Astrocyte (in vitro differentiated cells and primary cell): ENCODE data around the gene NUMA1. TPM values are rescaled to one million over a fixed set of nuclear protein-coding genes. Genes with fewer than 3 reads are reported as not detected.
A peak's percentile ranks its signal among the peaks of the same experiment; 100 is the strongest.

Source experiments
- DNase-seq: peaks from one replicate; pipeline ENCODE4 v3.0.0-alpha.2; 2010; ENCODE audit warnings: low read depth
- FAIRE-seq: peaks from 2 replicates; lab custom pipeline; 2011; peaks lifted over from hg19 to GRCh38; lab: Jason Lieb, UNC
- H2AFZ ChIP-seq: 2 replicates; pipeline ENCODE4 v1.6.0; 2012; ENCODE audit warnings: low read depth, low read length, inconsistent platforms
- H3K27ac ChIP-seq: 2 replicates; pipeline ENCODE4 v1.5.1; 2011; ENCODE audit warnings: low read depth, low read length, inconsistent platforms
- H3K27me3 ChIP-seq: 2 replicates; pipeline ENCODE4 v1.6.0; 2011; ENCODE audit warnings: low read length, inconsistent platforms; ENCODE audit not compliant: insufficient read depth
- H3K36me3 ChIP-seq: 2 replicates; pipeline ENCODE4 v1.5.1; 2011; ENCODE audit warnings: low read length, inconsistent platforms; ENCODE audit not compliant: insufficient read depth
- H3K4me1 ChIP-seq: 2 replicates; pipeline ENCODE4 v1.5.1; 2011; ENCODE audit warnings: low read length, inconsistent platforms; ENCODE audit not compliant: insufficient read depth
- H3K4me2 ChIP-seq: 2 replicates; pipeline ENCODE4 v1.6.0; 2012; ENCODE audit warnings: low read length, inconsistent platforms
- H3K4me3 ChIP-seq: 2 replicates; pipeline ENCODE4 v1.5.1; 2011; ENCODE audit warnings: low read depth, mild to moderate bottlenecking, low read length, inconsistent platforms; ENCODE audit not compliant: insufficient read depth
- H3K79me2 ChIP-seq: 2 replicates; pipeline ENCODE4 v1.6.0; 2012; ENCODE audit warnings: mild to moderate bottlenecking, low read length, inconsistent platforms; ENCODE audit not compliant: insufficient read depth
- H3K9ac ChIP-seq: 2 replicates; pipeline ENCODE4 v1.6.0; 2012; ENCODE audit warnings: mild to moderate bottlenecking, low read length, inconsistent platforms
- H3K9me3 ChIP-seq: 2 replicates; pipeline ENCODE4 v1.5.1; 2012; ENCODE audit warnings: low read depth, mild to moderate bottlenecking, low read length, inconsistent platforms; ENCODE audit not compliant: insufficient read depth
- H4K20me1 ChIP-seq: 2 replicates; pipeline ENCODE4 v1.6.0; 2012; ENCODE audit warnings: low read length, inconsistent platforms; ENCODE audit not compliant: insufficient read depth
- H3K27ac Mint-ChIP-seq: one replicate; pipeline ENCODE4 v1.8.0; 2021; ENCODE audit warnings: mild to moderate bottlenecking, mixed read lengths; ENCODE audit not compliant: unreplicated experiment
- H3K27me3 Mint-ChIP-seq: one replicate; pipeline ENCODE4 v1.8.0; 2021; ENCODE audit warnings: low read depth, mixed read lengths; ENCODE audit not compliant: unreplicated experiment
- H3K36me3 Mint-ChIP-seq: one replicate; pipeline ENCODE4 v1.8.0; 2021; ENCODE audit warnings: low read depth, mixed read lengths; ENCODE audit not compliant: unreplicated experiment
- H3K4me1 Mint-ChIP-seq: one replicate; pipeline ENCODE4 v1.8.0; 2021; ENCODE audit warnings: low read depth, mixed read lengths; ENCODE audit not compliant: unreplicated experiment
- H3K4me3 Mint-ChIP-seq: one replicate; pipeline ENCODE4 v1.8.0; 2021; ENCODE audit warnings: mild to moderate bottlenecking, moderate library complexity, mixed read lengths; ENCODE audit not compliant: unreplicated experiment
- H3K9me3 Mint-ChIP-seq: one replicate; pipeline ENCODE4 v1.8.0; 2021; ENCODE audit warnings: mild to moderate bottlenecking, mixed read lengths; ENCODE audit not compliant: unreplicated experiment
- EZH2 ChIP-seq: IDR thresholded peaks from 2 replicates; pipeline ENCODE4 v1.6.1; 2012; ENCODE audit warnings: mild to moderate bottlenecking, low read length, inconsistent platforms; ENCODE audit not compliant: insufficient read depth
- total RNA-seq: library from RNA; stranded (reverse); gene quantifications from 2 replicates; pipeline ENCODE4 v1.2.1, GENCODE V29; 2021
- TF ChIP-seq, protein P1 (sequence below): IDR thresholded peaks from 2 replicates; pipeline ENCODE4 v1.5.1; 2011; ENCODE audit warnings: low read depth, mild to moderate bottlenecking, inconsistent platforms, low read length, moderate library complexity; ENCODE audit not compliant: insufficient read depth

NUMA1 gene
- total RNA-seq, 1 donor from 2014 or later: 111 TPM

DNA sequence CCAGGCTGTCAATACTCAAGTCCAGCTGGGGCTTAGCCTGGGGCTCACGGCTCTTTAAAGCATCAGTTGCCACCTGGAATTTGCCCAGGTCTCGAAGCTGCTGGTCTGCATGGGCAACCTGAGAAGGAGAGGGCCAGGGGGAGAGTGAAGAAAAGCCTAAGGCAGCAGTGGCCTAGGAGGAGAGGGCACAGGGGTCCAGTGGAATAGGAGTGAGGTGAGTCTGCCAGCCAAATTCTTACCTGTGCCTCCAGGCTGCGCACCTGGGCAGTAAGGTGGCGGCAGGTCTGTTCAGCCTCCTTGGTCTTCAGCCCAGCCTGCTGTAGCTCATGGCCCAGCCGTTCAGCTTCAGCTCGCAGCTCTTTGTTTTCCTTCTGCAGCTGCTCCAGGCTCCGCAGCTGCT lies 71.6 kb downstream of the NUMA1 start:
- Histone ChIP-seq H3K27ac (no peak overlapping the region), H3K36me3 (peaks cover 66% of the 10 kb centered on the region), H3K4me1 (peaks cover 10% of the 10 kb centered on the region), H3K4me2 (no peak overlapping the region), H3K27me3 (no peaks in the 10 kb centered on the region), H2AFZ (no peak overlapping the region), H3K9me3 (no peaks in the 10 kb centered on the region), H3K9ac (no peak overlapping the region), H3K4me3 (no peak overlapping the region), H3K79me2 (peaks cover 23% of the 10 kb centered on the region), H4K20me1 (peaks cover 92% of the 10 kb centered on the region)
- FAIRE-seq: no peak
- Mint-ChIP-seq H3K27me3 (no peaks in the 10 kb centered on the region), H3K27ac (no peak overlapping the region), H3K36me3 (peaks cover 32% of the 10 kb centered on the region), H3K9me3 (no peaks in the 10 kb centered on the region), H3K4me3 (no peak overlapping the region), H3K4me1 (no peaks in the 10 kb centered on the region)
- no peak for DNase-seq
- TF ChIP-seq, protein P1, sequence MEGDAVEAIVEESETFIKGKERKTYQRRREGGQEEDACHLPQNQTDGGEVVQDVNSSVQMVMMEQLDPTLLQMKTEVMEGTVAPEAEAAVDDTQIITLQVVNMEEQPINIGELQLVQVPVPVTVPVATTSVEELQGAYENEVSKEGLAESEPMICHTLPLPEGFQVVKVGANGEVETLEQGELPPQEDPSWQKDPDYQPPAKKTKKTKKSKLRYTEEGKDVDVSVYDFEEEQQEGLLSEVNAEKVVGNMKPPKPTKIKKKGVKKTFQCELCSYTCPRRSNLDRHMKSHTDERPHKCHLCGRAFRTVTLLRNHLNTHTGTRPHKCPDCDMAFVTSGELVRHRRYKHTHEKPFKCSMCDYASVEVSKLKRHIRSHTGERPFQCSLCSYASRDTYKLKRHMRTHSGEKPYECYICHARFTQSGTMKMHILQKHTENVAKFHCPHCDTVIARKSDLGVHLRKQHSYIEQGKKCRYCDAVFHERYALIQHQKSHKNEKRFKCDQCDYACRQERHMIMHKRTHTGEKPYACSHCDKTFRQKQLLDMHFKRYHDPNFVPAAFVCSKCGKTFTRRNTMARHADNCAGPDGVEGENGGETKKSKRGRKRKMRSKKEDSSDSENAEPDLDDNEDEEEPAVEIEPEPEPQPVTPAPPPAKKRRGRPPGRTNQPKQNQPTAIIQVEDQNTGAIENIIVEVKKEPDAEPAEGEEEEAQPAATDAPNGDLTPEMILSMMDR: no peak
- no peak for TF ChIP-seq EZH2

- Histone ChIP-seq H3K9me3 (no peaks in the 10 kb centered on the region), H3K36me3 (peaks cover 75% of the 10 kb centered on the region), H3K79me2 (peaks cover 23% of the 10 kb centered on the region), H3K4me2 (no peak overlapping the region), H3K9ac (no peak overlapping the region), H4K20me1 (peaks cover 92% of the 10 kb centered on the region), H3K27ac (no peak overlapping the region), H3K27me3 (no peaks in the 10 kb centered on the region), H3K4me1 (no peaks in the 10 kb centered on the region), H2AFZ (no peak overlapping the region), H3K4me3 (no peak overlapping the region)
- H3K27me3 Mint-ChIP-seq: no peaks in the 10 kb centered on the region
- peak overlapping the region; percentile 88 for H3K27ac Mint-ChIP-seq
- DNase-seq (no peak), FAIRE-seq (no peak)
- H3K36me3 Mint-ChIP-seq: peaks cover 40% of the 10 kb centered on the region
- H3K9me3 Mint-ChIP-seq: no peaks in the 10 kb centered on the region
- TF ChIP-seq EZH2: no peak
- TF ChIP-seq, protein P1: no peak
- no peak overlapping the region for H3K4me3 Mint-ChIP-seq
- no peaks in the 10 kb centered on the region for H3K4me1 Mint-ChIP-seq
Observed at GRCh38 chr11:72007587-72007986, 72.8 kb downstream of the NUMA1 start.

DNA sequence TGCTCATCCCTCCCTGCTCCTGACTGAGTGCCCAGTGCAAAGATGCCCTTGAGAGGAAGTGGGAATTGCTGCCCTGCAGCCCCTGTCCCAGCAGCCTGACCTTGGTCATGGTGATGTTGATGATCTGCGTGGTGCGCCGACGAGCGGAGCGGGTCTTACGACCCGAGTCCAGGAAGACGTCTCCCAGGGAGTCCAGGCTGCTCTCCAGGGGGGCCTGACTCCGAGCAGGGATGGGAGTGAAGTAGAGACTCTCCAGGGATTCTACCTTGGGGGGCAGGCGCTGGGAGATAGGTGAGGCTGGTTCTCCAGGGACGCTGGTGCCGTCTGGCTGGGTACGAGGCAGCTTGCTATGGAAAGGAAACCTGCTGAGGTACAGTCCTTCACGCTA lies 73.3 kb downstream of the NUMA1 start:
- FAIRE-seq (no peak), DNase-seq (no peak)
- Histone ChIP-seq H3K4me1 (no peaks in the 10 kb centered on the region), H2AFZ (no peak overlapping the region), H3K4me3 (no peak overlapping the region), H3K4me2 (no peak overlapping the region), H3K36me3 (peaks cover 75% of the 10 kb centered on the region), H4K20me1 (peaks cover 92% of the 10 kb centered on the region), H3K79me2 (peaks cover 23% of the 10 kb centered on the region), H3K27ac (no peak overlapping the region), H3K27me3 (no peaks in the 10 kb centered on the region), H3K9me3 (no peaks in the 10 kb centered on the region), H3K9ac (no peak overlapping the region)
- TF ChIP-seq, protein P1: no peak
- TF ChIP-seq EZH2: no peak
- no peaks in the 10 kb centered on the region for H3K9me3 Mint-ChIP-seq
- H3K27me3 Mint-ChIP-seq: no peaks in the 10 kb centered on the region
- H3K36me3 Mint-ChIP-seq: peaks cover 43% of the 10 kb centered on the region
- H3K27ac Mint-ChIP-seq: peak overlapping the region; percentile 84
- peaks cover 2% of the 10 kb centered on the region for H3K4me1 Mint-ChIP-seq
- no peak overlapping the region for H3K4me3 Mint-ChIP-seq
